Airway epithelial cell (primary cell): ENCODE data around the gene COMMD2. TPM values are rescaled to one million over a fixed set of nuclear protein-coding genes. Genes with fewer than 3 reads are reported as not detected.

Experiments used
- total RNA-seq: library from RNA; depleted of rRNA; stranded (reverse); fragments of >200 nt; gene quantifications from 2 replicates; pipeline ENCODE4 v1.2.3, GENCODE V29; 2015

The COMMD2 gene
- 15.9 and 22.0 TPM in 2 replicates for total RNA-seq

DNA sequence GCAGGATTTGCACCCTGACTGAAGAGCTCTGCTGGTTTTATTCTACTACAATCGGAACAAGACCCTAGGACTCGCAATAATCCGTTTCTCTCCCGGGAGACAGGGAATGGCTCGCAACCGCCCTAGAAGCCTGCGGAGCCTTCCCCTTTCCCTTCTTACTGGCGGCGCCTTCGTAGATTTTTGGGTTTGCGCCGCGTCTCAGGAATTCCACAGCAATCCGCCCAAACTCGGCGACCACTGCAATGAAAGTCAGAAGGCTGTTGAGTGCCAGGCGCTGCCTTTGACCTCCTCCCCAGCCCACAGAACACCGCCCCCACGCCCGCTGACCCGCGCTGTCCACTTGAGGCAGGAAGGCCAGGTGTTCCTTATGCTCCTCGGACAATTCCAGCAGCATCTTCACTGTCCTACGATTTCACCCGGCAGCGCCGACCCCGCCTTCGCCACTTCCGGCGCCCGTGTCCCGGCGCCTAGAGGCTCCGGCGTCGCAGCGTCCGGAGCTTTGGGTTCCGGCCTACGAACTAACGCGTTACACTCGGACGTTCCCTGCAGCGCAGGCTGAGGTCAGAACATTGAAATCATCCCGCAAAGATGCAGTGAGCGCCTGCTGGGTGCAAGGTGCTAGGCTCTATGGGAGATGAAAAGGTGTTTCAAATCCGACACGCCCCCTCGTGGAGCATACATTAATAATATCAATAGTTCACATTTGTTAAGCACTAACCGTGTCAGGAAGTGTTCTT lies at the start of gene COMMD2:
Gene COMMD2 (minus strand): TSS at position 439 of the 737 bp plus-strand sequence. CDS start 45 bp downstream, at position 394.

GRCh38 chr3:149792452-149793270 lies 40.4 kb upstream of the COMMD2 start, which contains the start of gene ANKUB1:
TSS of gene ANKUB1 (minus strand) at chr3:149792554. CDS start at chr3:149792366, 188 bp downstream.

Other genes starting within 250 kb of the COMMD2 start
- 35.9 and 48.5 TPM in 2 replicates for gene WWTR1, start 94.5 kb downstream of the COMMD2 start, total RNA-seq
- 1.7 and 2.0 TPM in 2 replicates for gene ANKUB1, start 40.1 kb upstream of the COMMD2 start, total RNA-seq
- gene RNF13, start 60.7 kb upstream of the COMMD2 start, total RNA-seq, result 21.4 and 36.5 TPM in 2 replicates
- 109 TPM in 2 replicates for gene PFN2, start 218.4 kb upstream of the COMMD2 start, total RNA-seq